Epithelial cell of esophagus (primary cell): ENCODE data around the gene TXNL1.
A peak's percentile ranks its signal among the peaks of the same experiment; 100 is the strongest.
"Not testable (repeated sequence)": the region's sequence is repeated elsewhere in the genome, so short reads cannot be mapped to it uniquely, and the experiment has no call there.

Source experiments
- DNase-seq: peaks from one replicate; pipeline ENCODE4 v3.0.0; 2010; ENCODE audit warnings: low read depth
- H3K4me3 ChIP-seq: 2 replicates; pipeline ENCODE4 v1.5.1; 2011; ENCODE audit warnings: mild to moderate bottlenecking, low read length, control low read depth
- CTCF ChIP-seq: IDR thresholded peaks from 2 replicates; pipeline ENCODE4 v1.5.1; 2011; ENCODE audit warnings: low read depth, mild to moderate bottlenecking, low read length, control low read depth, inconsistent platforms; ENCODE audit not compliant: insufficient read depth; ENCODE audit errors: missing control alignments

The TXNL1 gene

GRCh38 chr18:56593906-56594305, 44.5 kb downstream of the TXNL1 start:
- TF ChIP-seq CTCF, result no peak
- H3K4me3 ChIP-seq, result no peak overlapping the region
- DNase-seq, result peak; percentile 16

GRCh38 chr18:56580026-56580425, 58.4 kb downstream of the TXNL1 start:
- no peak for DNase-seq
- TF ChIP-seq CTCF, result no peak

GRCh38 chr18:56579451-56579850, 58.9 kb downstream of the TXNL1 start:
- no peak for TF ChIP-seq CTCF

More at GRCh38 chr18:56580026-56580425, 58.4 kb downstream of the TXNL1 start:
- H3K4me3 ChIP-seq, result no peak overlapping the region

GRCh38 chr18:56576826-56577573, 61.4 kb downstream of the TXNL1 start:
- TF ChIP-seq CTCF, result no peak
- H3K4me3 ChIP-seq, result no peak overlapping the region
- DNase-seq, result no peak

More at GRCh38 chr18:56579451-56579850, 58.9 kb downstream of the TXNL1 start:
- H3K4me3 ChIP-seq, result no peak overlapping the region
- no peak for DNase-seq

GRCh38 chr18:56575819-56576663, 62.4 kb downstream of the TXNL1 start:
- DNase-seq, result peak; percentile 60
- no peak overlapping the region for H3K4me3 ChIP-seq

GRCh38 chr18:56574861-56575260, 63.5 kb downstream of the TXNL1 start:
- no peak for TF ChIP-seq CTCF
- no peak for DNase-seq
- no peak overlapping the region for H3K4me3 ChIP-seq

More at GRCh38 chr18:56575819-56576663, 62.4 kb downstream of the TXNL1 start:
- TF ChIP-seq CTCF, result peak; percentile 60

- H3K4me3 ChIP-seq, DNase-seq: not testable (repeated sequence)
These were observed 66.1 kb downstream of the TXNL1 start for GRCh38 chr18:56572267-56572666.
